Mammary epithelial cell (primary cell): ENCODE measurements around the gene RTN4.

Source experiments
- EZH2 ChIP-seq: IDR thresholded peaks from 2 replicates; pipeline ENCODE4 v1.6.1; 2012; ENCODE audit warnings: low read length, inconsistent platforms, borderline replicate concordance
- TF ChIP-seq, protein P1 (sequence below), 2 donors: IDR thresholded peaks in 1 of 2; conservative IDR thresholded peaks in 1 of 2; 2 replicates each; pipeline ENCODE4 v1.5.1; 2011 to 2012; ENCODE audit warnings: inconsistent platforms in 2 of 2, low read length in 2 of 2, mild to moderate bottlenecking in 2 of 2, control low read depth in 1 of 2, low read depth in 1 of 2; ENCODE audit not compliant: insufficient read depth in 1 of 2; ENCODE audit errors: extremely low read depth in 1 of 2

DNA sequence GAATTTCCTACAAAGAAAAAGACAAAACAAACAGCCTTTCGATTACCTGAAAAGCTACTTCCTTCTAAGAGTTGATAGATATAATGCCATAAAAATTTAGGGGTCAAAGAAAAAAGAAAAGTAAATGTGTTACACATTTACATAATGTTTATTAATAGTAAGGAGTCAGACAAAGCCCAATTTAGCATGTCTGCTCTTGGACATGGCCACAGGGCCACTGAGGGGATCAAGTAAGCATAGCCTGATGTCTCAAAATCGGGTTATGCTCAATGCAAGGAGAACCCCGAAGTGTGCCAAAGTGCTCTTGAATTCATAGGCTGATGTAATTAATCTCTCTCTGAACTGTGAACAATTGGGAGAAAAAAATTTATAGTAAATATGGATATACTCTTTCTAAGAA is 61.6 kb downstream of the RTN4 start:
- TF ChIP-seq, protein P1, sequence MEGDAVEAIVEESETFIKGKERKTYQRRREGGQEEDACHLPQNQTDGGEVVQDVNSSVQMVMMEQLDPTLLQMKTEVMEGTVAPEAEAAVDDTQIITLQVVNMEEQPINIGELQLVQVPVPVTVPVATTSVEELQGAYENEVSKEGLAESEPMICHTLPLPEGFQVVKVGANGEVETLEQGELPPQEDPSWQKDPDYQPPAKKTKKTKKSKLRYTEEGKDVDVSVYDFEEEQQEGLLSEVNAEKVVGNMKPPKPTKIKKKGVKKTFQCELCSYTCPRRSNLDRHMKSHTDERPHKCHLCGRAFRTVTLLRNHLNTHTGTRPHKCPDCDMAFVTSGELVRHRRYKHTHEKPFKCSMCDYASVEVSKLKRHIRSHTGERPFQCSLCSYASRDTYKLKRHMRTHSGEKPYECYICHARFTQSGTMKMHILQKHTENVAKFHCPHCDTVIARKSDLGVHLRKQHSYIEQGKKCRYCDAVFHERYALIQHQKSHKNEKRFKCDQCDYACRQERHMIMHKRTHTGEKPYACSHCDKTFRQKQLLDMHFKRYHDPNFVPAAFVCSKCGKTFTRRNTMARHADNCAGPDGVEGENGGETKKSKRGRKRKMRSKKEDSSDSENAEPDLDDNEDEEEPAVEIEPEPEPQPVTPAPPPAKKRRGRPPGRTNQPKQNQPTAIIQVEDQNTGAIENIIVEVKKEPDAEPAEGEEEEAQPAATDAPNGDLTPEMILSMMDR (conservative IDR thresholded peaks at IDR 0.05 in 1 of 2, IDR thresholded peaks at IDR 0.05 in 1 of 2; ENCODE audit: extremely low read depth in 1 of 2, insufficient read depth in 1 of 2, low read depth in 1 of 2, low read length in 2 of 2), result no peak
- TF ChIP-seq EZH2, result no peak
